AG04450 (cell line): ENCODE data around the gene TEX14. TPM values are rescaled to one million over a fixed set of nuclear protein-coding genes. Genes with fewer than 3 reads are reported as not detected.

ENCODE experiments used
- CTCF ChIA-PET: fragments of 300-600, 350-600 bp; formaldehyde crosslinking; extraction: SDS; loops from one replicate; lab custom pipeline; 2022; ENCODE audit warnings: antibody characterized with exemption, inconsistent platforms; lab: Charles Lee
- POLR2A ChIA-PET: fragments of 350-600 bp; formaldehyde crosslinking; extraction: SDS; loops from one replicate; lab custom pipeline; 2021; ENCODE audit warnings: antibody characterized with exemption, inconsistent platforms; lab: Yijun Ruan, JAX
- DNase-seq: peaks from one replicate; pipeline ENCODE4 v3.0.0-alpha.2; 2011; ENCODE audit warnings: low read depth, low spot score
- H3K27ac ChIP-seq: one replicate; pipeline ENCODE4 v1.5.1; 2012; ENCODE audit warnings: low read depth, low read length, control low read depth
- H3K27me3 ChIP-seq: one replicate; pipeline ENCODE4 v1.6.0; 2012; ENCODE audit warnings: low read length; ENCODE audit not compliant: control insufficient read depth, insufficient read depth
- H3K4me3 ChIP-seq: 2 replicates; pipeline ENCODE4 v1.5.1; 2011; ENCODE audit warnings: mild to moderate bottlenecking, low read depth, low read length, control low read depth
- H3K9me3 ChIP-seq: 2 replicates; pipeline ENCODE4 v1.5.1; 2012; ENCODE audit warnings: low read length; ENCODE audit not compliant: control insufficient read depth, insufficient read depth
- CTCF ChIP-seq: IDR thresholded peaks from 2 replicates; pipeline ENCODE4 v1.5.1; 2011; ENCODE audit warnings: low read depth, low read length, control low read depth, inconsistent platforms
- polyA plus RNA-seq: library from polyadenylated mRNA; depleted of rRNA; stranded (reverse); fragments of >200 nt; gene quantifications from 2 replicates; pipeline ENCODE4 v1.2.3, GENCODE V29; 2011

Gene TEX14
- polyA plus RNA-seq, 1 experiment = 0.09 TPM

DNA sequence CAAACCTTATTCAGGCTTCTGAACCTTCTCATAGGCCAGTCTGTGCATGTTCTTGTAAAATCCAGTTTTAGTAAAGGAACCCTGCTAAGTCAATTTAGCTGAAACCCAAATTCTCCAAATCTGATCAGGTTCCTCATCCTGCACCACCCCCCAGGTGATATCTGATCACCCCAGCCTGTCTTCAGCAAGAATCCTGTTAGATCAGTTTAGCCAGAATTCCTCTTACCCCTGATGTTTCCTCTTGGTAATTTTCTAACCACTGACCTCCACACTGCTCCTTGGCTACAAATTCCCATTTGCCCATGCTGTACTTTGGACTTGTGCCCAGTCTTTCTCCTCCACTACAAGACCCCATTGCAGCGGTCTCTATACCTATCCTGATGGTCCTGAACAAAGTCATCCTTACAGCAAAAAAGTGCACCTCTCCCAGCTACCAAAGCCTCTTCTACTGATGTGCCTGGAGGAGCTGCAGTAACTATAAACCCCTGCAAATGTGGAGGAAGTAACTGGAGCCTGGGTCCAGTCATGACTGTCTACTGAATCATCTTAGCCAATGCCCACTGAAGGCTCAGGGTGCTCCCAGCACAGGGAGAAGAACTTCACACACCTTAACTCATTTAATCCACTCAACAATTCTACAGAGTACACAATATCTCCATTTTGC is 23.8 kb downstream of the TEX14 start:
- Histone ChIP-seq H3K27me3 (no peaks in the 10 kb centered on the region), H3K4me3 (no peak overlapping the region), H3K9me3 (no peaks in the 10 kb centered on the region; the same call in 1 of the 2 replicates), H3K27ac (no peak overlapping the region)
- no peak for TF ChIP-seq CTCF
- CTCF ChIA-PET = no interaction called here
- DNase-seq = no peak
- POLR2A ChIA-PET = interaction anchor here (0.7 to 1.0 kb wide), 2 partner anchors 10 to 439 kb away, joined by 4 to 5 read pairs; partner anchors contain the start of gene TRIM37

DNA sequence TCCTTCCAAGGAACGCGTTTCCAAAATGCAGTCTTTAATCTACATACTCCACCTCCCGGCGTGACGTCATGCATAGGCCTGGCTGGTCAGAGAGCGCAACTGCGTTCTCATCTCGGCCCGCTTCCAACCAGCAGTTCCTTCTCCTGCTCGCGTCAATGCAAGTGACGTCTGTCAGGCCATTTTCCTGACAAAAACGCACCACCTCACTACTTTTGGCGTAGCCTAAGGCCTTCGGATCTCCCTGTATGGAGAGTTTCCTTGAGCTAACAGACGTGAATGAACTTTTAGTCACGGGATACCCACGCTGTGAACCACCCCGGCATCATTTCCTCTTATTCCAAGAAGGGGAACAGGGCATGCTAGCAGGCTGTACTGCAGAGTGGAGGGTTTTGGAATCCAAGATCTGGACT is 25.0 kb downstream of the TEX14 start:
- DNase-seq = no peak
- POLR2A ChIA-PET = no interaction called here
- Histone ChIP-seq H3K4me3 (no peak overlapping the region), H3K27me3 (no peaks in the 10 kb centered on the region), H3K9me3 (no peaks in the 10 kb centered on the region; the same call in 1 of the 2 replicates), H3K27ac (no peak overlapping the region)
- CTCF ChIA-PET = interaction anchor here (0.6 to 0.7 kb wide), 2 partner anchors 44 to 684 kb away, joined by 3 to 4 read pairs; no protein-coding TSS in a partner anchor
- no peak for TF ChIP-seq CTCF

- ChIA-PET CTCF (interaction anchor here (0.6 to 0.7 kb wide), 2 partner anchors 45 to 684 kb away, joined by 3 to 4 read pairs; no protein-coding TSS in a partner anchor), POLR2A (no interaction called here)
- TF ChIP-seq CTCF = no peak
- Histone ChIP-seq H3K27me3 (no peaks in the 10 kb centered on the region), H3K9me3 (peaks cover 3% of the 10 kb centered on the region; the same call in 1 of the 2 replicates), H3K4me3 (no peak overlapping the region), H3K27ac (no peak overlapping the region)
- DNase-seq = no peak
Observed at GRCh38 chr17:58665946-58666857, 25.6 kb downstream of the TEX14 start.

DNA sequence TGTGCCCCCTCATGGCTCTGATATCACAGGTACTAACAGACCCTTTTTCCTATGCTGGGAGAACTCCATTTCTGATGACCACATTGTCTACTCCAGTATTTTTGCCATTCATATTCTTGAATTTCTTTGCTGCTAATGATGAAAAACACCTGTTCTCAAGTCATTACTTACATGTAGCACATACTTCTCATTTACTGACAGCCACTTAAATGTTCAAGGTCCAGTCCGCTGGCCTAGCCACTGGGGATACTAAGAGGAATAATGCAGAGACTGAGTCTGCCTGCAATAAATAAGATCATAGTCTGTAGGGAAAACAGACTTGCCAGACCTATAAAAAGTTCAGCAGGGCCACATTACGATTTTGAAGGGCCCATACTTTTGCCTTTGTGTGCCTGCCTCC is 27.5 kb downstream of the TEX14 start:
- no peak for DNase-seq
- ChIA-PET POLR2A (no interaction called here), CTCF (no interaction called here)
- TF ChIP-seq CTCF = no peak
- H3K9me3 ChIP-seq = peaks cover 3% of the 10 kb centered on the region; the same call in 1 of the 2 replicates
- no peak overlapping the region for H3K4me3 ChIP-seq
- H3K27me3 ChIP-seq = peaks cover 4% of the 10 kb centered on the region
- no peak overlapping the region for H3K27ac ChIP-seq
